GM21526 (cell line): Measurements from ENCODE around the gene MDH2.
"Not testable (repeated sequence)": the region's sequence is repeated elsewhere in the genome, so short reads cannot be mapped to it uniquely, and the experiment has no call there.

Source experiments
- ATAC-seq: cut with Tn5 transposase; IDR thresholded peaks from one replicate; pipeline ENCODE4 v1.9.1; 2021; ENCODE audit warnings: moderate library complexity; ENCODE audit not compliant: unreplicated experiment, low FRiP score

Gene MDH2

DNA sequence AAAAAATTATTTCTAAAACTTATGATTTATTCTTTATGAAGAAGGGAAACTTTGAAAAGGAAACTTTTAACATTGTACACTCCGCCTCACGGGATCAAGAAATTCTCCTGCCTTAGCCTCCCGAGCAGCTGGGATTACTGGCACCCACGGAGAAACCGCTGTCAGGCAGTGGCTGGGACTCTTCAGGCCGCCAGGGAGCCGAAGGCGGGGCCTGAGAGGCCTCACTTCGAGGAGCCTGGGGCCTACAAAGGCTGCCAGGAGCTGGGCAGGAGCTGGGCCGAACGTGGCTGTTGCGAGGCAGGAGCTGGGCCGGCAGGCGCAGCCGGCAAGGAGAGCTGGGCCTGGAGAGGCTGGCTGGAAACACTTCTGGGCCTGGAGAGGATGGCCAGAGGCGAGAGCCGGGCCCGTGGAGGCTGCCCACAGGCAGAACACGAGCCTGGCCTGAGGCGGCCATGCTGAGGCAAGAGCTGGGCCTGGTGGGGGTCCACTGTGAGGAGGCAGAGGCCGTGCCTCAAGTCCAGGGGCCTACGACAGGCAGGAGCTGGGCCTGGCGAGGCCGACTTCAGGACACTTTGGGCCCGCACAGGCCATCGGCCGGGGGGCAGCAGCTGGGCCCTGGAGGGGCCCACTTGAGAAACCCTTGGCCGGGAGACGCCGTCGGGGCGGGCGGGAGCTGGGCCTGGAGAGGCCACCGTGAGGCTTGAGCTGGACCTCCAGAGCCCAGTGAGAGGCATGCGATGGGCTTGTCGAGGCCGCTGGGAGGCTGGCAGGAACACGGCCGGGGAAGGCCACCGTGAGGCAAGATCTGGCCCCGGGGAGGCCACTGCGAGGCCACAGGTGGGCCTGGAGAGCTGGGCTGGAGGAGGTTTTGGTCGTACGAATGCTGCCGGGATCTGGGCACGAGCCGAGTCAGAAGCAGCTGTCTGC lies 23.7 kb downstream of the MDH2 start:
- ATAC-seq: no peak

GRCh38 chr7:76072243-76073148 lies 24.6 kb downstream of the MDH2 start:
- no peak for ATAC-seq

GRCh38 chr7:76073335-76073990 lies 25.6 kb downstream of the MDH2 start:
- no peak for ATAC-seq

- ATAC-seq: no peak
These were observed 26.5 kb downstream of the MDH2 start for GRCh38 chr7:76074306-76074971.

- ATAC-seq: no peak
These were observed 27.1 kb downstream of the MDH2 start for GRCh38 chr7:76074972-76075370.

GRCh38 chr7:76076995-76077394 lies 29.1 kb downstream of the MDH2 start:
- ATAC-seq: no peak

DNA sequence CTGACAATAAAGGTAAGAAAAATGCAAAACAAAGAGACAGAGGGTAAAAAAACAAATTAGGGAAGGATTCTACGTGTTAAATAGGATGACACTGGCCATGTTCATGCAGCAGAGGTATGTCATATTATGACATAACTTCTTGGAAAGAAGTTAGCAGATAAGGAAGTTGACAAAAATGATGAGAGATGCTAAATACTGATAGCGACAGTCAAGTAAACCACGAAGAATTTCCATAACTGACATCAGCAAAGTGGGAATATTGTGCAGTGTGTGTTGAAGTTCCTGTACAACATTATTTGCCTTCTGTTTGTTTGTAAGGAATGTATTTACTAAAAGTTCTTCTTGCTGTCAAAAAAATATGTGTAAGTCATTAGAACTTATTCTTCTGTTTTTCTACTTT lies 29.5 kb downstream of the MDH2 start:
- no peak for ATAC-seq

DNA sequence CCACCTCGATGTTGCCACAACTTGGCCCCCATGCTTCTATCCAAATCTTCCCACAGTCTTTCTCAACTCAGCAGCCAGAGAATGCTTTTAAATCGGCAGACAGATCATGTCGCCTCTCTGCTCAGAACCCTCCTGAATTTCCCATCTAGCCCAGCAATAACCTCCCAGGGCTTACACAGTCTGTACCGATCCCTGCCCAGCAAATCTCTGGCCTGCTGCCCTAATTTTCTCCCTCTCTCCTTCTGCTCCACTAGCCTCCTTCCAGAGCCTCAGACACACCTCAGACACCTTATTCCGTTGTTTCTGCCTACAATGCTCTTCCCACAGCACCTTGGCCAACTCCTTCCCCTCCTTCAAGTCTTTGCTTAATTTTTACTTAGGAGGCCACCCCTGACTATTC lies 32.3 kb downstream of the MDH2 start:
- no peak for ATAC-seq

GRCh38 chr7:76084115-76084514 lies 36.2 kb downstream of the MDH2 start:
- ATAC-seq: not testable (repeated sequence)

DNA sequence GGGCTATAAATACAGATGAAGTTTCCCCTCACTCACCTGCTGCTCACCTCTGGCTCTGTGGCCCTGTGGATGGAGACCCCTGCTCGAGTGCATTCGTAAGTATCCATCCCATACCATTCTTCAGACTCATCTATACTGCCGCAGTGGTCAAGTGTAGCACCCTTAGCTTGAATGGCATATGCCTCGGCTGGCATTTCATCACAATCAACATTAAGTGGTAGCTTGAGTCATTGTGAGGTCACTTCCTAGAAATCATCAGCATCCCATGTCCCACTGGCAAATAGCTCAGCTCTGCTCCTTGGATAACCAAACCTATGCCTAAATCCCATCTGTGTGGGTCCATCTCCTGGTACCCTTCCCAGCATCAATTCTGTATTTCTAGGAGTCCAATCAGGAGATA lies 38.2 kb downstream of the MDH2 start:
- ATAC-seq: no peak

- ATAC-seq: not testable (repeated sequence)
These were observed 39.5 kb downstream of the MDH2 start for GRCh38 chr7:76087362-76087791.

GRCh38 chr7:76089865-76090475 lies 42.1 kb downstream of the MDH2 start:
- no peak for ATAC-seq

DNA sequence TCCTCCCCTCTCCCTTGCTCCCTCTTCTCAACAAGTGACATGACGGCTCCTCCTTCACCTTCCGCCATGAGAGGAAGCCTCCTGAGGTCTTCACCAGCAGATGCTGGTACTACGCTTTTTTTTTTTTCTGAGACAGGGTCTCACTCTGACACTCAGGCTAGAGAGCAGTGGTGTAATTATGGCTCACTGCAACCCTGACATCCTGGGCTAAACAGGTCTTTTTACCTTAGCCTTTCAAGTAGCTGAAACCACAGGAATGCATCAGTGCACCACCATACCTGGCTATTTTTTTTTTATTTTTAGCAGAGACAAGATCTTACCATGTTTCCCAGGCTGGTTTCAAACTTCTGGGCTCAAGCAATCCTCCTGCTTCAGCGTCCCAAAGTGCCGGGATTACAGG lies 43.6 kb downstream of the MDH2 start:
- no peak for ATAC-seq

- not testable (repeated sequence) for ATAC-seq
These were observed 45.6 kb downstream of the MDH2 start for GRCh38 chr7:76093531-76093930.

GRCh38 chr7:76094326-76094725 lies 46.4 kb downstream of the MDH2 start:
- ATAC-seq: not testable (repeated sequence)

DNA sequence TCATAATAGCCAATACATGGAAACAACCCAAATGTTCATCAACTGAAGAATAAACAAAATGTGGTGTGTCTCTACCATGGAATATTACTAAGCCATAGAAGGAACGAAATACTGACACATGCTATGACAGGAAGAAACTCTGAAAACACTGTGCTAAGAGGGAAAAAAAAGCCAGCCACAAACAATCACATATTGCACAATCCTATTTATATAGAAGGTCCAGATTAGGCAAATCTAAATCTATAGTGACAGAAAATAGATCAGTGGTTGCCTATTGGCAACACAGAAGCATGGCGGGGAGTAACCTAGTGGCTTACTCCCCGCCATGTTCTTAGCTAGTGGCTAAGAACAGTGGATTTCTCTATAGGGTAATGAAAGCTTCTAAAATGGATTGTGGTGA lies 48.0 kb downstream of the MDH2 start:
- ATAC-seq: no peak

- not testable (repeated sequence) for ATAC-seq
These were observed 54.0 kb downstream of the MDH2 start for GRCh38 chr7:76101693-76102437.

DNA sequence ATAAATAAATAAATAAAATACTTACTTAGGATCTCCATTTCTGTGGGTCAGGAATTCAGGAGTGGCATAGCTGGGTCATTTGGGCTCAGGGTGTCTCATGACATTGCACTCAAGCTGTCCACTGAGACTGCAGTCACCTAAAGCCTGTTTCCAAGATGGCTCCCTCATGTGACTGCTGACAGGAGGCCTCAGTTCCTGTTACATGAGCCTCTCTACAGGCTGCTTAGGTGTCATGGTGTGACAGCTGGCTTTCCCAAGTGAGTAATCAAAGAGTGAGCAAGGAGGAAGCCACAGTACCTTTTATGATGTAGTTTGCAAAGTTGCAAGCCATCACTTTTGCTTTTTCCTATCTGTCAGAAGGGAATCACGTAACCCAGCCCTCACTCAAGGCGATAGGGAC lies 55.9 kb downstream of the MDH2 start:
- ATAC-seq: not testable (repeated sequence)

DNA sequence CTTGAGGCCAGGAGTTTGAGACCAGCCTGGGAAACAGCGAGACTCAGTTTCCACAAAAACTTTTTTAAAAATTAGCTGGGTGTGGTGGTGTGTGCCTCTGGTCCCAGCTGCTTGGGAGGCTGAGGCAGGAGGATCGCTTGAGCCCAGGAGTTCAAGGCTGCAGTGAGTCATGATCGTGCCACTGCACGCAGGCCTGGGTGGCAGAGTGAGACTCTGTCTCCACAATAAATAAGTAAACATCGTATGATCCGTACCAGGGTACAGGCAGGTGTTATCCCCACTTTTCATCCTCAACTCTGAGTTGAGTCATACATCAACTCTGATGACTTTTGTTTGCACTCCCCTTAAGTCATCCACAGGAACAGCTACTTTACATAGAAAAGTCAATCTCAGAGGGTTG lies 58.2 kb downstream of the MDH2 start:
- ATAC-seq: not testable (repeated sequence)
